ENCODE data around the gene SRGAP3. TPM values are rescaled to one million over a fixed set of nuclear protein-coding genes. Genes with fewer than 3 reads are reported as not detected.

SRGAP3 gene
- total RNA-seq, 2 experiments from 2014 or later = 2.2 to 3.5 TPM

GRCh38 chr3:9139366-9139765 is 110.1 kb downstream of the SRGAP3 start:
- DNase-seq = no peak
- H3K36me3 Mint-ChIP-seq = no peaks in the 10 kb centered on the region
- POLR2A ChIA-PET = no interaction called here
- no peak overlapping the region for H3K27ac Mint-ChIP-seq
- H3K4me3 Mint-ChIP-seq = no peak overlapping the region
- H3K9me3 Mint-ChIP-seq = no peaks in the 10 kb centered on the region
- CTCF ChIA-PET = no interaction called here
- no peaks in the 10 kb centered on the region for H3K4me1 Mint-ChIP-seq (ENCODE audit: low read depth)
- peaks cover 15% of the 10 kb centered on the region for H3K27me3 Mint-ChIP-seq
- intact Hi-C loops (cut with micrococcal nuclease) = no loop called here

DNA sequence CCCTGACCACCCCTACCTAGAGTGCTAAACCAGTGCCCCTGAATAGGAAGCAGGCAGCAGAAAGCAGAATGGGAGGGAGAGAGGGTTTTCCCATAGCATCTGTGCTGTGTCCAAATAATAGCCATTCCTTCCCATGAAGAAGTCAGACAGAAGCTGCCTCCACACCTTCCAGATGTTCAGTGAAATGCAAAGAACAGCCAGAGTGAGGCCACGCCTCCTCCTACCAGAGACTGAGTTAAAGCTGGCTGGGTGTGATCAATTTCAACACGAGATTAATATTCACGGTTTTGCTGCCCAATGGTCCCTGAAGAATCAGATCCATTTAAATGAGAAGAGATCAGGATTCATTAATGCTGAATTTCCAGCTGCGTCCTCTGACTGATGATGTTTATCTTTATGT is 111.8 kb downstream of the SRGAP3 start:
- Mint-ChIP-seq H3K27me3 (peaks cover 15% of the 10 kb centered on the region), H3K4me1 (ENCODE audit: low read depth) (no peaks in the 10 kb centered on the region), H3K4me3 (no peak overlapping the region), H3K36me3 (no peaks in the 10 kb centered on the region), H3K27ac (no peak overlapping the region), H3K9me3 (no peaks in the 10 kb centered on the region)
- DNase-seq = no peak
- ChIA-PET POLR2A (no interaction called here), CTCF (no interaction called here)
- intact Hi-C loops (cut with micrococcal nuclease) = no loop called here

DNA sequence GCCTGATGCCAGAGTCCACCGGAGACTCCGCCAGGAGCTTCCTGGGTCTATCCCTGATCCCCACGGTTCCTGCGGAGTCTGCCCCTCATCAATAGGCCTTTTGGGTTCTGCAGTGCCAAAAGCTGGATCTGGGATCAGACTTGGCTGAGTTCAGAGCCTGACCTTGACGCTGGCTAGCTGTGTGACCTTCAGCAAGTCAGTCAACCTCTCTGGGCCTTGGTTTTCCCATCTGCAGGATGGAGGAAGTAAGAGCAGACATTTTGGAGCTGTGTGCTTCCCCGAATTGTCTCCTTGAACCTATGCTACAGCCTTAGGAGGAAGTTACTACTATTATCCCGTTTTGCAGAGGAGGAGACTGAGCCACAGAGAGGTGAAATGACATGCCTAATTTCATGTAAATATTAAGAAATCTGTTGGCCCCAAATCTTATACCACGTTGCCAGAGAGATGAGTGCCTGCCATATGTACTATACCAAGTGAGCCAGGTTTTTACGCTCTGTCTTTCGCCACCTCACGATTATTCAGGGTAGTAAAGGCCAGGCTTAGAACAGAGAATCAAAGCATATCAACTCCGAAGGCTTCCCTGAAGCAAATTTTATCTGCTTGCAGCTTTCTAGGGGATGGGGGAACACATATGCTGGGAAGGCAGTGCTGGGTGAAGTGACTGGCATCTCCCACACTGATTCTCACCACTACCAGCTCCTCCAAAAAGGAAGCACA is 112.5 kb downstream of the SRGAP3 start:
- H3K36me3 Mint-ChIP-seq = no peaks in the 10 kb centered on the region
- H3K9me3 Mint-ChIP-seq = no peaks in the 10 kb centered on the region
- H3K27me3 Mint-ChIP-seq = peaks cover 15% of the 10 kb centered on the region
- CTCF ChIA-PET = no interaction called here
- DNase-seq = no peak
- intact Hi-C loops (cut with micrococcal nuclease) = no loop called here
- H3K4me1 Mint-ChIP-seq (ENCODE audit: low read depth) = no peaks in the 10 kb centered on the region
- H3K27ac Mint-ChIP-seq = no peak overlapping the region
- POLR2A ChIA-PET = no interaction called here
- H3K4me3 Mint-ChIP-seq = no peak overlapping the region

GRCh38 chr3:9135930-9136525 is 113.4 kb downstream of the SRGAP3 start:
- no peaks in the 10 kb centered on the region for H3K9me3 Mint-ChIP-seq
- intact Hi-C loops (cut with micrococcal nuclease) = no loop called here
- H3K36me3 Mint-ChIP-seq = no peaks in the 10 kb centered on the region
- DNase-seq = no peak
- H3K4me1 Mint-ChIP-seq (ENCODE audit: low read depth) = no peaks in the 10 kb centered on the region
- H3K4me3 Mint-ChIP-seq = no peak overlapping the region
- H3K27ac Mint-ChIP-seq = no peak overlapping the region
- H3K27me3 Mint-ChIP-seq = peaks cover 15% of the 10 kb centered on the region
- ChIA-PET CTCF (no interaction called here), POLR2A (no interaction called here)

DNA sequence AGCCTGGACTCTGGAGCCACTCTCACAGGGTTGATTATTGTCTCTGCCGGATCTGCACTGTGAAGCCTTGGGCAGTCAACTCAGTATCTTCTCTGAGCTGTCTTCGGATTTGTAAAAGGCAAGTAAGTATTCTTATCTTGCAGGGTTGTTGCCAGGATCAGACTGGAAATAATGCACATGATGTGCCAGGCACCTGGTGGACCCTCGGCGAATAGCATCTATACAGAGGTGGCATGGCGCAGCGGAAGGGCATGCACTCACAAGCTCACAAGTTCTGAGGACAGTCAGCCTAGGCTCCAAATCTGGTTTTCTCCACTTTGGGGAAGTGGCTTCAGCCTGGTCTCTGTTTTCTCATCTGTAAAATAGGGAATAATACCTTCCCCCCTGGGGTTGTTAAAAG is 113.9 kb downstream of the SRGAP3 start:
- ChIA-PET CTCF (no interaction called here), POLR2A (no interaction called here)
- Mint-ChIP-seq H3K4me3 (no peak overlapping the region), H3K27me3 (peaks cover 15% of the 10 kb centered on the region), H3K4me1 (ENCODE audit: low read depth) (no peaks in the 10 kb centered on the region), H3K36me3 (no peaks in the 10 kb centered on the region), H3K9me3 (no peaks in the 10 kb centered on the region), H3K27ac (no peak overlapping the region)
- intact Hi-C loops (cut with micrococcal nuclease) = no loop called here
- DNase-seq = no peak

DNA sequence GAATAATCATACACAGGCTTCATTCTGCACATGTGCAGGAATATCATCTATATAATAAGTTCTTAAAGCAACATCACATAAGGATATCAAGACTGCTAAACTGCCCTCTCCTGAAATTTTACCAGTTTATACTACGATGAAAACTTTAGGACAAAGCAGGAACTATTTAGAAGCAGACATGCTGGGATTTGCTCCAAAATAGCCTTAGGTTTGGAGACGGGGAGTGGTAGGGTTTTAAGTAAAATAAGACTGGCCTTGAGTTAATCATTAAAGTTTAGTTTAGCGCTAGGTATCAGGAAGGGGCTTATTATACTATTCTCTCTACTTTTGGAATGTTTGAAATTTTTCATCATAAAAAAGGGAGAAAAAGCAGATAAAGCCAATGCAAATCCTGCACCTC is 115.8 kb downstream of the SRGAP3 start:
- no peaks in the 10 kb centered on the region for H3K9me3 Mint-ChIP-seq
- H3K36me3 Mint-ChIP-seq = no peaks in the 10 kb centered on the region
- H3K4me1 Mint-ChIP-seq (ENCODE audit: low read depth) = no peaks in the 10 kb centered on the region
- H3K4me3 Mint-ChIP-seq = no peak overlapping the region
- intact Hi-C loops (cut with micrococcal nuclease) = no loop called here
- POLR2A ChIA-PET = no interaction called here
- H3K27ac Mint-ChIP-seq = no peak overlapping the region
- DNase-seq = no peak
- peaks cover 13% of the 10 kb centered on the region for H3K27me3 Mint-ChIP-seq
- CTCF ChIA-PET = no interaction called here

- CTCF ChIA-PET = interaction anchor here (0.7 kb wide), 1 partner anchor 143 kb away, joined by 3 read pairs; no protein-coding TSS in a partner anchor
- no peaks in the 10 kb centered on the region for H3K27me3 Mint-ChIP-seq
- no peak overlapping the region for H3K4me3 Mint-ChIP-seq
- no peak overlapping the region for H3K27ac Mint-ChIP-seq
- no peaks in the 10 kb centered on the region for H3K36me3 Mint-ChIP-seq
- no peaks in the 10 kb centered on the region for H3K4me1 Mint-ChIP-seq (ENCODE audit: low read depth)
- POLR2A ChIA-PET = no interaction called here
- intact Hi-C loops (cut with micrococcal nuclease) = no loop called here
- DNase-seq = no peak
- H3K9me3 Mint-ChIP-seq = no peaks in the 10 kb centered on the region
Observed at GRCh38 chr3:9130345-9131305, 118.8 kb downstream of the SRGAP3 start.

GRCh38 chr3:9129365-9129764 is 120.1 kb downstream of the SRGAP3 start:
- DNase-seq = no peak
- Mint-ChIP-seq H3K36me3 (no peaks in the 10 kb centered on the region), H3K9me3 (no peaks in the 10 kb centered on the region), H3K4me3 (no peak overlapping the region), H3K4me1 (ENCODE audit: low read depth) (no peaks in the 10 kb centered on the region), H3K27me3 (no peaks in the 10 kb centered on the region), H3K27ac (no peak overlapping the region)
- ChIA-PET CTCF (no interaction called here), POLR2A (no interaction called here)
- intact Hi-C loops (cut with micrococcal nuclease) = no loop called here

- Mint-ChIP-seq H3K4me1 (ENCODE audit: low read depth) (no peaks in the 10 kb centered on the region), H3K27me3 (no peaks in the 10 kb centered on the region), H3K4me3 (no peak overlapping the region), H3K27ac (no peak overlapping the region), H3K36me3 (no peaks in the 10 kb centered on the region), H3K9me3 (no peaks in the 10 kb centered on the region)
- POLR2A ChIA-PET = no interaction called here
- CTCF ChIA-PET = no interaction called here
- intact Hi-C loops (cut with micrococcal nuclease) = no loop called here
- DNase-seq = no peak
Observed at GRCh38 chr3:9125278-9125951, 124.0 kb downstream of the SRGAP3 start.

DNA sequence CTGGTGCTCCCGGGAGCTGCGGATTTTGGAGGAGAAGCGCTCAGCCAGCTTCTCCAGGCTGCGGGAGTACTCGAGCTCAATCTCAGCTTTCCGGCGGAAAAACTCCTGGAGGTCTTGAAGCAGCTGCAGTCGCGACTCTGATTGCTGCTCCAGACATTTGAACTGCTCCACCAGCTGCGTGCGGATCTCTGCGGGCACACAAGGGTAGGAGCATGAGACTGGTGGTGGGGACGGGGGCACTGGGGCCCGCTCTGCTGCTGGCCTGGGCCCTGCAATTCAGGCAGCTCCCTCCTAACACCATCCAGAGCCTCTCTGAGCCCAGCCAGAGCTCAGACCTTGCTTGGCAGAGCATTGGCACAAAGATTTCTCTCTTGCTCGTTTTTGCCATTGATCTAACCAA is 124.7 kb downstream of the SRGAP3 start:
- POLR2A ChIA-PET = no interaction called here
- CTCF ChIA-PET = no interaction called here
- H3K4me1 Mint-ChIP-seq (ENCODE audit: low read depth) = no peaks in the 10 kb centered on the region
- H3K36me3 Mint-ChIP-seq = no peaks in the 10 kb centered on the region
- no peaks in the 10 kb centered on the region for H3K27me3 Mint-ChIP-seq
- H3K27ac Mint-ChIP-seq = no peak overlapping the region
- intact Hi-C loops (cut with micrococcal nuclease) = no loop called here
- no peak for DNase-seq
- H3K9me3 Mint-ChIP-seq = no peaks in the 10 kb centered on the region
- no peak overlapping the region for H3K4me3 Mint-ChIP-seq

- Mint-ChIP-seq H3K9me3 (no peaks in the 10 kb centered on the region), H3K4me1 (ENCODE audit: low read depth) (no peaks in the 10 kb centered on the region), H3K27me3 (no peaks in the 10 kb centered on the region), H3K4me3 (no peak overlapping the region), H3K27ac (no peak overlapping the region), H3K36me3 (no peaks in the 10 kb centered on the region)
- ChIA-PET CTCF (no interaction called here), POLR2A (no interaction called here)
- DNase-seq = no peak
- intact Hi-C loops (cut with micrococcal nuclease) = no loop called here
Observed at GRCh38 chr3:9123840-9124239, 125.6 kb downstream of the SRGAP3 start.

DNA sequence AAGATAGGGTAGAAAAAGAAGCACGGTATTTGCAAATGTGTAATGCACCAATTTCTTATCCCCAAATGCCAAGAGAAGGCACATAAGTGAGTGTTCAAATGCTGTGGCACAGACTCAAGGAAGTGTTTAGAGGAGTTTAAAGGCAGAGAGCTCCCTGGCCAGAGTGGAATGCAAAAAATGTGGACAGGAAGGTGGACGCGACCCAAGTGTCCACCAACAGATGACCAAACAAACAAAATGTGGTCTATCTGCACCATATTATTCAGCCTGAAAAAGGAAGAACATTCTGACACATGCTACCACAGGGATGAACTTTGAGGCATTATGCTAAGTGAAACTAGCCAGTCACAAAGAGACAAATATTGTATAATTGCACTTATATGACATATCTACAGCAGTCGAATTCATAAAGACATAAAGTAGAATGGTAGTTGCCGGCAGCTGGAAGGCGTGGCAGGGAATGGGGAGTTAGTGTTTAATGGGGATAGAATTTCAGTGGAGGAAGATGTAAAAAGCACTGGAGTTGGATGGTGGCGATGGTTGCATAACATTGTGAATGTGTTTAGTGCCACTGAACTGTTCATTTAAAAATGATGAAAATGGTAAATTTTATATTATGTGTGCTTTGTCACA is 126.6 kb downstream of the SRGAP3 start:
- Mint-ChIP-seq H3K4me3 (no peak overlapping the region), H3K27me3 (no peaks in the 10 kb centered on the region), H3K4me1 (ENCODE audit: low read depth) (no peaks in the 10 kb centered on the region), H3K27ac (no peak overlapping the region), H3K9me3 (no peaks in the 10 kb centered on the region), H3K36me3 (no peaks in the 10 kb centered on the region)
- DNase-seq = no peak
- intact Hi-C loops (cut with micrococcal nuclease) = no loop called here
- CTCF ChIA-PET = no interaction called here
- POLR2A ChIA-PET = no interaction called here
